ENCODE results near the gene FAM168A.

- TF ChIP-seq CTCF (IDR thresholded peaks at IDR 0.05; ENCODE audit: low read depth, low read length) (no peak), EZH2phosphoT487 (IDR thresholded peaks at IDR 0.05; ENCODE audit: low read depth) (no peak)
Observed at GRCh38 chr11:73586791-73587190, 11.1 kb downstream of the FAM168A start.

Measured in OCI-LY3 (cell line).